GM12875 (cell line): ENCODE data around the gene QRICH1.

Experiments
- H3K4me3 ChIP-seq: one replicate; pipeline ENCODE4 v1.5.1; 2011; ENCODE audit warnings: low read depth, low read length, control low read depth
- TF ChIP-seq, protein P1 (sequence below): IDR thresholded peaks from 2 replicates; pipeline ENCODE4 v1.5.1; 2011; ENCODE audit warnings: low read depth, mild to moderate bottlenecking, control low read depth, inconsistent platforms, low read length, moderate library complexity, borderline replicate concordance; ENCODE audit not compliant: insufficient read depth

Gene QRICH1

DNA sequence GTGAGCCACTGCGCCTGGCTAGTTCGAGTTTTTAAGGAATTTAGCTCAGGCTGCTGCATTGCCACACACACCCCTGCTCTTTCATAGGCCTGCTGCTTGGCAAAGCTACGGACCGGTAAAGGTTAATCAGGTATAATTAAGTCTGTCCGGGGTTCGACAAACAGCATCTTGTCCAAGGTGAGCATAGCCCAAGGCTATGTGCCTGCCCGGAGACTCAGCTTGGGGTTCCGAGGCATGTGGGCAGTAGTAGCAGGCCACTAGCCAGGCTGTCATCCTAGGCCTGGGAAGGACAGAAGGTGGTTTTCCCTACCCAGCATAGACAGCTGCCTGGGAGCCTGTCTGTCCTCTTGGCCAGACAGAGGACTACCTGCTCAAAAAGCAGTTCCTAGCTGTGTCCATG lies 97.2 kb downstream of the QRICH1 start:
- TF ChIP-seq, protein P1, sequence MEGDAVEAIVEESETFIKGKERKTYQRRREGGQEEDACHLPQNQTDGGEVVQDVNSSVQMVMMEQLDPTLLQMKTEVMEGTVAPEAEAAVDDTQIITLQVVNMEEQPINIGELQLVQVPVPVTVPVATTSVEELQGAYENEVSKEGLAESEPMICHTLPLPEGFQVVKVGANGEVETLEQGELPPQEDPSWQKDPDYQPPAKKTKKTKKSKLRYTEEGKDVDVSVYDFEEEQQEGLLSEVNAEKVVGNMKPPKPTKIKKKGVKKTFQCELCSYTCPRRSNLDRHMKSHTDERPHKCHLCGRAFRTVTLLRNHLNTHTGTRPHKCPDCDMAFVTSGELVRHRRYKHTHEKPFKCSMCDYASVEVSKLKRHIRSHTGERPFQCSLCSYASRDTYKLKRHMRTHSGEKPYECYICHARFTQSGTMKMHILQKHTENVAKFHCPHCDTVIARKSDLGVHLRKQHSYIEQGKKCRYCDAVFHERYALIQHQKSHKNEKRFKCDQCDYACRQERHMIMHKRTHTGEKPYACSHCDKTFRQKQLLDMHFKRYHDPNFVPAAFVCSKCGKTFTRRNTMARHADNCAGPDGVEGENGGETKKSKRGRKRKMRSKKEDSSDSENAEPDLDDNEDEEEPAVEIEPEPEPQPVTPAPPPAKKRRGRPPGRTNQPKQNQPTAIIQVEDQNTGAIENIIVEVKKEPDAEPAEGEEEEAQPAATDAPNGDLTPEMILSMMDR, result no peak
- H3K4me3 ChIP-seq, result no peak overlapping the region

DNA sequence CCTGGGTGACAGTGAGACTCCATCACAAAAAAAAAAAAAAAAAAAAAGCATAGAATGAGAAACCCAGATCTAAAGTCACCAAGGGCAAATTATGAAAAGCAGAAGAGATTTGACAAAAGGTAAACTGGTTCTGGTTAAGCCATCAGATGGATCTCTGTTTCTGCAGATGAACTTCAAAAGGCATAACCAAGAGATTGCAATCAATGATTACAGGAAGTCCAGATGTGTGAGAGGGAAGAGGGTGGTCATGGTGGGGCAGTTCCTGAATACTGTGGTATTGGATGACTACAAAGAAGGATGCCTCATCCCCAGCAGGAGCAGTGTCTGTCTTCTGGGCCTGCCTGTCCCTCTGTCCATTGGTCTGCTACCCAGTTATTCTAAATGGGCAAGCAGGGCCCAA lies 100.0 kb downstream of the QRICH1 start:
- TF ChIP-seq, protein P1, result no peak
- no peak overlapping the region for H3K4me3 ChIP-seq

- TF ChIP-seq, protein P1, result no peak
- H3K4me3 ChIP-seq, result peak overlapping the region; percentile 93
These were observed 101.9 kb downstream of the QRICH1 start for GRCh38 chr3:48991851-48992545.

GRCh38 chr3:48990636-48991469 lies 103.0 kb downstream of the QRICH1 start:
- H3K4me3 ChIP-seq, result peak overlapping the region; percentile 93
- TF ChIP-seq, protein P1, result no peak

GRCh38 chr3:48989796-48990635 lies 103.9 kb downstream of the QRICH1 start, which contains the start of gene P4HTM:
P4HTM (plus strand) TSS chr3:48990241; CDS start chr3:48990257, 16 bp downstream.
- H3K4me3 ChIP-seq, result peak within 1 kb of the TSS; percentile 93
- TF ChIP-seq, protein P1, result no peak

- peak overlapping the region; percentile 93 for H3K4me3 ChIP-seq
- TF ChIP-seq, protein P1, result no peak
These were observed 104.6 kb downstream of the QRICH1 start for GRCh38 chr3:48989126-48989795.
